ENCODE results near the gene PTPRS. TPM values are rescaled to one million over a fixed set of nuclear protein-coding genes. Genes with fewer than 3 reads are reported as not detected.

PTPRS gene
- total RNA-seq, 4 donors from 2014 or later = 21.1 to 68.5 (median 42.3) TPM

DNA sequence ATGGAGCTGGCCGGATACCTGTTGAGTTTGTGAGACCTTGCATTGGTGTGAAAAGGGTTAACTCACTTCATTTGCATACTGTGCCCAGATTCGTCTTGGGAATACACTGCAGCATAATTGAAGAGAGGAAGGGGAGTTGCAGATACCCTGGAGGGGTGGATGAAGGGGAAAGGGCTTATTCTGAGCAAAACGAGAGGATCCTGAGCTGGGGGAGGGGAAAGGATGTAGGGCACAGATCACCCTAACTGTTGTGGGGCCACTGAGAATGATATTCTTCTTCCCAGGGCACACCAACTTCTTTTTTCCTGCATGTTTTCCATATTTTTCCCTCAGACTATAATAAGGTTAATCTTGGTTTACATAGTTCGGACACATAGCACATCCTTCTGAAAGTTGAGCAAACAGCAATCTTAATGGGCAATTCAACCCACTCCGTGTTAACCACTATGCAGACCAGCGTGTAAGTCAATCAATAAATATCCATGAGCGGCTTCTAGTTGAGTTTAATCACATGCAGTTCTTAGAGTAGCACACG is 11.7 kb upstream of the PTPRS start:
- TF ChIP-seq, protein P1, sequence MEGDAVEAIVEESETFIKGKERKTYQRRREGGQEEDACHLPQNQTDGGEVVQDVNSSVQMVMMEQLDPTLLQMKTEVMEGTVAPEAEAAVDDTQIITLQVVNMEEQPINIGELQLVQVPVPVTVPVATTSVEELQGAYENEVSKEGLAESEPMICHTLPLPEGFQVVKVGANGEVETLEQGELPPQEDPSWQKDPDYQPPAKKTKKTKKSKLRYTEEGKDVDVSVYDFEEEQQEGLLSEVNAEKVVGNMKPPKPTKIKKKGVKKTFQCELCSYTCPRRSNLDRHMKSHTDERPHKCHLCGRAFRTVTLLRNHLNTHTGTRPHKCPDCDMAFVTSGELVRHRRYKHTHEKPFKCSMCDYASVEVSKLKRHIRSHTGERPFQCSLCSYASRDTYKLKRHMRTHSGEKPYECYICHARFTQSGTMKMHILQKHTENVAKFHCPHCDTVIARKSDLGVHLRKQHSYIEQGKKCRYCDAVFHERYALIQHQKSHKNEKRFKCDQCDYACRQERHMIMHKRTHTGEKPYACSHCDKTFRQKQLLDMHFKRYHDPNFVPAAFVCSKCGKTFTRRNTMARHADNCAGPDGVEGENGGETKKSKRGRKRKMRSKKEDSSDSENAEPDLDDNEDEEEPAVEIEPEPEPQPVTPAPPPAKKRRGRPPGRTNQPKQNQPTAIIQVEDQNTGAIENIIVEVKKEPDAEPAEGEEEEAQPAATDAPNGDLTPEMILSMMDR (IDR thresholded peaks at IDR 0.05 in 4 of 5, conservative IDR thresholded peaks at IDR 0.05 in 1 of 5) = no peak
- no peak for TF ChIP-seq POLR2A (IDR thresholded peaks at IDR 0.05)
- Histone ChIP-seq H3K36me3 (no peaks in the 10 kb centered on the region), H3K9me3 (no peaks in the 10 kb centered on the region), H3K4me1 (no peaks in the 10 kb centered on the region), H3K4me3 (no peak overlapping the region), H3K27me3 (peaks cover 9 to 30% (median 18%) of the 10 kb centered on the region in 3 donors), H3K27ac (no peak overlapping the region)
- ATAC-seq = no peak
- in situ Hi-C loops (cut with MboI; ENCODE audit: low sequenced_read_pairs in 4 of 4) (no loop called here), intact Hi-C loops (cut with DNase I; ENCODE audit: low total_unique reads) (no loop called here)
- no peak for DNase-seq

DNA sequence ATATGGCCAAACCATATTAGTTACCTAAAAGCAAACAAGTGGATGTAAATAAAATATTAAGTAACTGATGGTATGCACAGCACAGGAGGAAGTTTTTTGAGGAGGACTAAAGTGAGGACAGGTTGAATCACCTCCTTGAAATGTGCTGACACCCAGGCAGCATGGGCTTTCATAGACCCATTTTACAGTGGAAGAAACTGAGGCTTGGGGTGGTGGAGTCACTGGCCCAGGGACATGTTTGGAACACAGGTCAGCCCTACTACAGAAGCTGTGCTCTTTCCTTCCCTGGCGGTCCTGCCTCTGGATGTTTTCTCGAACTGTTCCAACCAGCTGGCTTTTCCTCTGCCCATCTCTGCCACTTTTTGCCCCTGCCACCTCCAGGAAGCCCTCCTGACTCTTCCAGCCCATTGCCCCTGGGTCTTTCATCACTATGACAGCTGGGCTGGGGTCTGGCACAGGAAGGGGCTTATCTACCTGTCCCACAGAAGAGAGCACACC is 11.2 kb upstream of the PTPRS start:
- no peak for DNase-seq
- H3K36me3 ChIP-seq = no peaks in the 10 kb centered on the region
- in situ Hi-C loops (cut with MboI; ENCODE audit: low sequenced_read_pairs in 4 of 4) (no loop called here), intact Hi-C loops (cut with DNase I; ENCODE audit: low total_unique reads) (no loop called here)
- peaks cover 9 to 25% (median 13%) of the 10 kb centered on the region in 3 donors for H3K27me3 ChIP-seq
- ATAC-seq = no peak
- no peak overlapping the region for H3K4me3 ChIP-seq
- no peaks in the 10 kb centered on the region for H3K9me3 ChIP-seq
- no peak overlapping the region for H3K27ac ChIP-seq
- no peaks in the 10 kb centered on the region for H3K4me1 ChIP-seq
- TF ChIP-seq, protein P1 (IDR thresholded peaks at IDR 0.05 in 4 of 5, conservative IDR thresholded peaks at IDR 0.05 in 1 of 5) = no peak
- TF ChIP-seq POLR2A (IDR thresholded peaks at IDR 0.05) = no peak

DNA sequence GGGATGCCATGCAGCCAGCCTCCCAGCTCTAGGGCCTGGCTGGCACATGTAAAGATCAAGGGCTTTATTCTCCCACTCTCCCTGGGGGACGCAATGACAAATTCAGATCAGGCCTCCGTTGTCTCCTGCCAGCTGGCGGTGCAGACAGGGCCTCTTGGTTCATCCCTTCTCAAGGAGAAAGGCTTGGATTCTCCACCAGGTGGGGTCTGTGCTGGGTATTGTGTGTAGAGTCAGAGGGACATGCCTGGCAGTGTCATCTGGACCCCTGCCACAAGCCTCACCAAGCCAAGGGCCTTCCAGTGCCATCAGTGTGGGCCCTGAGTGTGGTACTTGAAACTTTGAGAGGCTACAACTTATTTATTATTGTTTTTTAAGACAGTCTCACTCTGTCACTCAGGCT is 8.4 kb upstream of the PTPRS start:
- in situ Hi-C loops (cut with MboI; ENCODE audit: low sequenced_read_pairs in 4 of 4) (no loop called here), intact Hi-C loops (cut with DNase I; ENCODE audit: low total_unique reads) (no loop called here)
- TF ChIP-seq POLR2A (IDR thresholded peaks at IDR 0.05) = no peak
- TF ChIP-seq, protein P1 (IDR thresholded peaks at IDR 0.05 in 4 of 5, conservative IDR thresholded peaks at IDR 0.05 in 1 of 5) = no peak
- ATAC-seq (no peak), DNase-seq (no peak)
- Histone ChIP-seq H3K4me1 (no peaks in the 10 kb centered on the region), H3K27ac (no peak overlapping the region), H3K27me3 (peaks cover 0 to 6% (median 6%) of the 10 kb centered on the region in 3 donors), H3K36me3 (no peaks in the 10 kb centered on the region), H3K4me3 (no peak overlapping the region), H3K9me3 (no peaks in the 10 kb centered on the region)

DNA sequence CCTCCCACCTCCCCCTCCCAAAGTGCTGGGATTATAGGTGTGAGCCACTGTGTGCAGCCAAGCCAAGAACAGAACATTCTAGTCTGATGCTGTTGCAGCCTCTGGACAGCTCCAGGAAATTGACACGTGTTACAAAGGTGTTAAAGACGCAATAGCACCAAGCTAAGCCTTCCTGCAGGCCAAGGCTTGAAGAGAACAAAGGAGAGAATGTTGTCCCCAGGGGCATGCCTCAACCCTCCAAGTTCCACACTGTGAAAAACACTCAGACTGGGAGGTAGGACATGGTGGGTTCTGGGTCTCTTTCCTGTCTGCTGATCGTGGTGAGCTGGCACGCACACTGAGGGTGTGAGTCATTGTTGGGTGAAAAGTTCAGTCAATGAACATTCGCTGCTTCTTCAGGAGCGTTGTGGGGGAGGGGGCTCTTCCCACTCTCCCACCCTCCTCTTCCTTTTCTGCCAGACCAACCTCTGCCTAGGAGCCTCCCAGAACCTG is 5.3 kb upstream of the PTPRS start:
- in situ Hi-C loops (cut with MboI; ENCODE audit: low sequenced_read_pairs in 4 of 4) = no loop called here

More for the DNA sequence above, 5.3 kb upstream of the PTPRS start:
- no peaks in the 10 kb centered on the region for H3K36me3 ChIP-seq
- H3K4me3 ChIP-seq = no peak overlapping the region
- H3K27ac ChIP-seq = no peak overlapping the region
- ATAC-seq = no peak
- no peaks in the 10 kb centered on the region for H3K9me3 ChIP-seq
- TF ChIP-seq POLR2A (IDR thresholded peaks at IDR 0.05) = no peak
- TF ChIP-seq, protein P1 (IDR thresholded peaks at IDR 0.05 in 4 of 5, conservative IDR thresholded peaks at IDR 0.05 in 1 of 5) = no peak
- H3K4me1 ChIP-seq = peaks cover 0 to 1% of the 10 kb centered on the region in 2 donors
- DNase-seq = no peak
- intact Hi-C loops (cut with DNase I; ENCODE audit: low total_unique reads) = no loop called here
- H3K27me3 ChIP-seq = peaks cover 0 to 6% (median 5%) of the 10 kb centered on the region in 3 donors
